GM21737 (cell line): ENCODE measurements around the gene FPGS.

Source experiments
- ATAC-seq: cut with Tn5 transposase; IDR thresholded peaks from one replicate; pipeline ENCODE4 v1.9.1; 2021; ENCODE audit warnings: mild to moderate bottlenecking, moderate library complexity; ENCODE audit not compliant: unreplicated experiment

FPGS gene

GRCh38 chr9:127809540-127810377 lies 7.1 kb downstream of the FPGS start:
- ATAC-seq: no peak

- ATAC-seq: no peak
Observed at GRCh38 chr9:127810378-127811187, 7.9 kb downstream of the FPGS start.

GRCh38 chr9:127812011-127812410 lies 9.3 kb downstream of the FPGS start:
- no peak for ATAC-seq

- no peak for ATAC-seq
Observed at GRCh38 chr9:127812936-127813675, 10.4 kb downstream of the FPGS start.

- no peak for ATAC-seq
Observed at GRCh38 chr9:127813686-127814226, 11.1 kb downstream of the FPGS start.

DNA sequence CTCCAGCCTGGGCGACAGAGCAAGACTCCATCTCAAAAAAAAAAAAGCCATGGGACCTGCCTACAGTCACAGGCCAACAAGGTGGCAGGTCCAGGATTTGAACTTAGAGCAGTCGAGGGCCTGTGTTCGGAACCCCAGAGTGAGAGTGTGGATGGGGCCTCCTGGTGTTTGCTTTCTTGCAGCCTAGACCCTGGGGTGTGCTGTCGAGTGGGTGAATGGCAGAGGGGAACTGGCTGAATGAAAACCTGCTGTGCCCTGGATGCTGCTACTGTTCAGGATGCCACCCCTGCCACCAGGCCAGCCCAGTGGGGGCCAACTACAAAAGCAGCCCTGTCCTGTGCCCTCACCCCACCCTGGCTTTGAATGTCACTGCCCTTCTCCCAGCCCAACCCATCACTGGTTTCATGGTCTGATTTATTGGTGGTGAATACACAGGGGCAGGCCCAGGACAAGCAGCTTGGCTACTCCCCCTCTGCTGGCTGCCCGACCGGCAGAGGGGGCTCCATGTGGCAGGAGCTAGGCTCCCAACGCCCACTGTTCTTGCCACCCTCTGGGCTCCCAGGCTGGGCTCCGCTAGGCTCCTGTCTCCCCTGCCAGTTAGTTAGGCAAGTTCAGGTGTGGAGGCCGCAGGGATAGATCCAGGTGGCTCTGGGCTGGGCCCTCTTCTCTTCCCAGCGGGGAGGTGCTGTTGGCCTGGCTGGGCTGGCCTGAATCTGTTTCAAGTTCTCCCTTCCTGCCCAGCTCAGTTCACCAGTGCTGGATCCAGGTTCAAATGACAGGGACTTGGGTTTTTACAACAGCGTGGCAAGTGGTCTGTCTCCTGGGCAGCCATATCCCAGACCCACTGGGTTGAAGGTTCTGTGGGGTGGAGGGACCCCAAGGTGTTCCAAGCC lies 12.2 kb downstream of the FPGS start:
- no peak for ATAC-seq

GRCh38 chr9:127815512-127816361 lies 13.1 kb downstream of the FPGS start:
- no peak for ATAC-seq

GRCh38 chr9:127816362-127816725 lies 13.7 kb downstream of the FPGS start:
- ATAC-seq: no peak

- ATAC-seq: no peak
Observed at GRCh38 chr9:127816728-127817127, 14.0 kb downstream of the FPGS start.

DNA sequence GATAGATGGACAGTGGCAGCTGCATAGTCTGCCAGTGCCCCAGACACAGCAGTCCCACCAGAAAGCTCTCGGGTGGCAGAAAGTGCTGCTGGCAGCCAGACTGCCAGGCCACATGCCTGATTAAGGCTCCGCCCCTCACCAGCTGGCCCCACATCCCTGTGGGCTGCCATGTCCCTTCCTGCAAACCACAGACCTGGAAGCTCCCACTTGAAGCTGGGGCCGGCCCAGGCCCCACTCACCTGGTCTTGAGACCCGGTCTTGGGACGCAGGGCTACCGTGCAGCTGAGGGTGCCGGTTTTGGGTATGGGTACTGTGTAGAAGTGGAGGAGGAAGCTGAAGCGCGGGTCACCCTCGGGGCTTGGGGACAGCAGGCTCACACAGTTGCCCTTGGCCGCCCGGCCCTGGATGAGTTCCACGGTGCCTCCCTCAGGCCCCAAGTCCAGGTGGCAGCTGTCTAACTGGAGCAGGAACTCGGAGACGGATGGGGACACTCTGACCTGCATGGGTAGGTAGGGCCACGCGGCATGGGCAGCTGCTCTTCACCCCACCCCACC lies 15.3 kb downstream of the FPGS start:
- ATAC-seq: no peak

DNA sequence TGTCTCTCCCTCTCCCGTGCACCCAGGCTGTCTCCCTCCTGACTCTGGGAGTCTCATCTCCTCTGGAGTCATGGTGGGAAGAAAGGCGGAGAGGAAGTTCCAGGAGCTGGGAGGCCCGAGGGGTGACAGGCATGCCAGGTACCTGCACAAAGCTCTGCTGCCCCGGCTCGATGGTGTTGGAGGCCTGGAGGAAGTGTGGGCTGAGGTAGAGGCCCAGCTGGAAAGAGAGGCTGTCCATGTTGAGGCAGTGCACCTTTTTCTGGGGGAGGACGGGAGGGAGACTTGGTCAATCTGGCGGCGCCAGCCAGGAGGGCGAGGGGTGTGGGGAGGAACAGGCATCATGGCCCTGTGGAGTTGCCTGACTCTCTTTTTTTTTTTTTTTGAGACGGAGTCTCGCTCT lies 15.9 kb downstream of the FPGS start:
- no peak for ATAC-seq

GRCh38 chr9:127822108-127822507 lies 19.4 kb downstream of the FPGS start:
- ATAC-seq: no peak

DNA sequence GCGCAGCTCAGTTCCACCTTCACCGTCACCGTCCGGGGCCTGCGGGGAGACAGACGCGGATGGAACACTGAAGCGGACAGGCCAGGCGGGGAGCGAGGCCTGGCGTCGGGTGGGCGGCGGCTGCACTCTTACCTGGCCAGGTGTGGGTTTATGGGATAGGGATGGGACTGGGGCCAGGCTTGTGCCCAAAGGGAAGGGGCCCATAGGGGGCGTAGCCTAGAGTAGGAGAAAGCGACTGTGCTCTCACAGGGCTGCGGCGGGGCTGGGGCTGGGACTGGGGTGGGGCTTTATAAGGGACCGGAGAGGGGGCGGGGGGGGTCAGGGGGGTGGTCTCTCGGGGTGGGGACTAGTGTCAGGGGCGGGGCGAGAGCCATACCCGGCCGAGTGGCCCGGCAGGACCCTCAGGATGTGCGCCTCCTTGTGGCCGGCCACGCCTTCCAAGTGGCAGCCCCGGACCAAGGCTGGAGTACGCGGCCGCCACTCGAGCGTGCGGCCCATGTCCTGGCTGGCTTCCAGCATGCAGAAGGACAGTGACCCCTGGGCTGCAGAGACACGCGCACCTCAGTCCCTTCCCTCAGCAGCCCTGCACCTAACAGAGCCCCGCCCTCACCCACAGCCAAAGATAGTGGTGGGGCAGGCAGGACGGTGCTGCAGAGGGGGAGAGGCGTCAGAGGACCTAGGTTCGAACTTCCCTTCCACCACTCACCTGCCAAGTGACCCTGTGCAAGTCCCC lies 22.8 kb downstream of the FPGS start:
- ATAC-seq: no peak

- no peak for ATAC-seq
Observed at GRCh38 chr9:127826253-127826913, 23.7 kb downstream of the FPGS start.

- ATAC-seq: no peak
Observed at GRCh38 chr9:127828262-127829031, 25.8 kb downstream of the FPGS start.

- ATAC-seq: no peak
Observed at GRCh38 chr9:127829205-127829906, 26.7 kb downstream of the FPGS start.
